GM12878 (cell line): ENCODE measurements around the gene GSPT1. TPM values are rescaled to one million over a fixed set of nuclear protein-coding genes. Genes with fewer than 3 reads are reported as not detected.

Source experiments
- ATAC-seq: fragments of 200-7000 bp; cut with Tn5 transposase; 3 replicates; pipeline ENCODE4 v1.9.1; 2020; ENCODE audit warnings: mild to moderate bottlenecking, moderate library complexity
- BruUV-seq: library from RNA; stranded (reverse); fragments of 400-500 nt; replicated peaks from 2 replicates; lab custom pipeline; 2021; lab: Mats Ljungman, UMichigan
- CTCF ChIA-PET: fragments of 300-600 bp; sonication (Branson Sonifier 250); formaldehyde crosslinking; extraction: SDS; loops from one replicate; lab custom pipeline; 2021; ENCODE audit warnings: inconsistent platforms; lab: Yijun Ruan, JAX
- POLR2A ChIA-PET: fragments of 350-600 bp; formaldehyde crosslinking; extraction: SDS; loops from one replicate; lab custom pipeline; 2021; ENCODE audit warnings: inconsistent platforms; lab: Charles Lee
- RAD21 ChIA-PET: fragments of 300-600 bp; sonication (Branson Sonifier 250); formaldehyde crosslinking; loops from one replicate; lab custom pipeline; 2023; ENCODE audit warnings: antibody characterized with exemption; ENCODE audit not compliant: unreplicated experiment; lab: Charles Lee
- SMC1A ChIA-PET: fragments of 300-600 bp; sonication (Branson Sonifier 250); formaldehyde crosslinking; loops from one replicate; lab custom pipeline; 2023; ENCODE audit not compliant: unreplicated experiment, uncharacterized antibody; lab: Charles Lee
- DNase-seq: peaks from one replicate; pipeline ENCODE4 v3.0.0-alpha.2; 2011; ENCODE audit warnings: low read depth, low spot score
- FAIRE-seq: peaks from 3 replicates; lab custom pipeline; 2011; peaks lifted over from hg19 to GRCh38; lab: Jason Lieb, UNC
- H2AFZ ChIP-seq: 2 replicates; pipeline ENCODE4 v1.6.0; 2011; ENCODE audit warnings: low read depth, low read length, control low read depth; ENCODE audit not compliant: control insufficient read depth
- H3K27ac ChIP-seq: 2 replicates; pipeline ENCODE4 v1.5.1; 2011; ENCODE audit warnings: control low read depth; ENCODE audit not compliant: control insufficient read depth, insufficient read depth
- H3K27me3 ChIP-seq, 2 experiments: replicated peaks in 1 of 2; 2 replicates each; pipeline versions ENCODE4 v1.6.0 to v1.6.1; 2011; ENCODE audit warnings: low read length in 1 of 2; ENCODE audit not compliant: control insufficient read depth in 2 of 2, insufficient read depth in 2 of 2
- H3K36me3 ChIP-seq, 2 experiments: 2 replicates each; pipeline ENCODE4 v1.5.1; 2011; ENCODE audit warnings: low read length in 1 of 2; ENCODE audit not compliant: control insufficient read depth in 2 of 2, insufficient read depth in 2 of 2
- H3K4me1 ChIP-seq: 2 replicates; pipeline ENCODE4 v1.6.1; 2011; ENCODE audit warnings: mild to moderate bottlenecking, low read length, moderate library complexity, mixed read lengths; ENCODE audit not compliant: control insufficient read depth, insufficient read depth
- H3K4me2 ChIP-seq: 2 replicates; pipeline ENCODE4 v1.6.0; 2011; ENCODE audit warnings: control low read depth; ENCODE audit not compliant: control insufficient read depth, insufficient read depth
- H3K4me3 ChIP-seq: fragments of 200-600 bp; sonication (generic); 2 replicates; pipeline ENCODE4 v1.5.1; 2016
- H3K79me2 ChIP-seq: 2 replicates; pipeline ENCODE4 v1.6.0; 2011; ENCODE audit warnings: low read length; ENCODE audit not compliant: control insufficient read depth, insufficient read depth
- H3K9ac ChIP-seq: 2 replicates; pipeline ENCODE4 v1.8.0; 2011; ENCODE audit warnings: low read length, control low read depth, mixed read lengths; ENCODE audit not compliant: control insufficient read depth, insufficient read depth
- H3K9me3 ChIP-seq: replicated peaks from 3 replicates; pipeline ENCODE4 v1.5.1; 2011; ENCODE audit warnings: mild to moderate bottlenecking, low read length; ENCODE audit not compliant: control insufficient read depth, insufficient read depth
- H4K20me1 ChIP-seq: 2 replicates; pipeline ENCODE4 v1.6.0; 2011; ENCODE audit not compliant: control insufficient read depth, insufficient read depth
- EP300 ChIP-seq, 2 experiments: fragments of 150-350 bp in 1 of 2; IDR thresholded peaks; 2 replicates each; pipeline ENCODE4 v1.6.1; 2011 to 2012; ENCODE audit warnings: low read depth in 2 of 2, low read length in 2 of 2, borderline replicate concordance in 1 of 2, improper control_type of control experiment in 1 of 2, inconsistent platforms in 1 of 2; ENCODE audit not compliant: control insufficient read depth in 1 of 2
- JUNB ChIP-seq: IDR thresholded peaks from 2 replicates; pipeline ENCODE4 v1.6.1; 2016; ENCODE audit warnings: antibody characterized with exemption, mild to moderate bottlenecking
- NRF1 ChIP-seq: conservative IDR thresholded peaks from 2 replicates; pipeline ENCODE4 v1.6.1; 2011; ENCODE audit warnings: mild to moderate bottlenecking, low read depth, low read length, improper control_type of control experiment
- TBL1XR1 ChIP-seq: IDR thresholded peaks from 2 replicates; pipeline ENCODE4 v1.6.1; 2012; ENCODE audit warnings: low read depth, low read length, improper control_type of control experiment
- WRNIP1 ChIP-seq: IDR thresholded peaks from 2 replicates; pipeline ENCODE4 v1.6.1; 2011; ENCODE audit warnings: low read depth, low read length, improper control_type of control experiment, borderline replicate concordance
- WGBS: methylation state at CpG from one replicate; pipeline ENCODE4 v1.1.6; 2016; ENCODE audit warnings: low lambda C conversion rate; ENCODE audit not compliant: insufficient replicate concordance, insufficient coverage; ENCODE audit errors: missing lambda C conversion rate; 5-methylcytosine and 5-hydroxymethylcytosine counted together
- in situ Hi-C: fragments of 300-500 bp; cut with MboI; formaldehyde crosslinking; loops from 9 replicates; pipeline ENCODE4 v1.14.3; 2018; ENCODE audit warnings: mixed read lengths
- intact Hi-C: fragments of 100-400 bp; cut with micrococcal nuclease; formaldehyde crosslinking; loops from one replicate; pipeline ENCODE4 v1.14.2; 2022; ENCODE audit not compliant: unreplicated experiment
- polyA plus RNA-seq, 11 experiments: library from polyadenylated mRNA; depleted of rRNA in 4 of 11; unstranded in 6 of 11; stranded (reverse) in 5 of 11; fragments of >200 nt; fragmentation: Nextera tagmentation in 4 of 11; fragmentation: Illumina TruSeq in 1 of 11; extraction: Ambion mirVana in 4 of 11; extraction: Trizol in 1 of 11; gene quantifications; 1 replicate in 1 of 11; 2 replicates in 10 of 11; pipeline versions ENCODE4 v1.2.1 to v1.2.3, GENCODE V29; 2011 to 2016; ENCODE audit warnings: inconsistent platforms in 2 of 11, missing spikeins in 2 of 11, low read depth in 1 of 11
- total RNA-seq, 4 experiments: library from RNA; depleted of rRNA in 3 of 4; stranded (reverse); fragments of >200 nt in 3 of 4; fragmentation: Illumina TruSeq in 1 of 4; extraction: Trizol in 1 of 4; gene quantifications; 2 replicates each; pipeline versions ENCODE4 v1.2.1 to v1.2.3, GENCODE V29; 2013 to 2021
- TF ChIP-seq, protein P1 (sequence below): fragments of 450-650 bp; IDR thresholded peaks from 2 replicates; pipeline ENCODE4 v1.6.1; 2017; ENCODE audit warnings: low read depth, mild to moderate bottlenecking, moderate library complexity
- TF ChIP-seq, protein P2 (sequence below): fragments of 450-650 bp; formaldehyde crosslinking; IDR thresholded peaks from 2 replicates; pipeline ENCODE4 v1.5.0; 2022; ENCODE audit warnings: mild to moderate bottlenecking, missing genetic modification characterization

Gene GSPT1
- total and polyA plus RNA-seq, 10 of the 15 experiments (the other 5 are each of a cell fraction or from before 2014, with no cell fraction given) = 46.7 to 181 (median 99.6) TPM

DNA sequence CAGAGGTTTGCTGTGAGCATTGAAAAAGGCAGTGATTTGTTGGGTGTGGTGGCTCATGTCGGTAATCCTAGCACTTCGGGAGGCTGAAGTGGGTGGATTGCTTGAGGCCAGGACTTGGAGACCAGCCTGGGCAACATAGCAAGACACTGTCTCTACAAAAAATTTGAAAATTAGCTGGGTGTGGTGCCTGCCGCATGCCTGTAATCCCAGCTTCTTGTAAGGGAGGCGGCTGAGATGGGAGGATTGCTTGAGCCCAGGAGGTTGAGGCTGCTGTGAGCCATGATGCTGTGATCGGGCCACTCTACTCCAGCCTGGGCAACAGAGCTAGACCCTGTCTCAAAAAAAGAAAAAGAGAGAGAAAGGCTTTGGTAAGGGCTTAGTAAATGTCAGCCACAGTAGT, 33.1 kb upstream of the GSPT1 start:
- in situ Hi-C loops (loop anchor here (5.0 kb wide), 1 partner anchor 118 kb away; no protein-coding TSS in a partner anchor), intact Hi-C loops (loop anchor here (1.0 kb wide), 2 partner anchors 29 to 119 kb away; no protein-coding TSS in a partner anchor)
- Histone ChIP-seq H3K36me3 (no peaks in the 10 kb centered on the region), H3K4me1 (peaks cover 9% of the 10 kb centered on the region), H3K79me2 (no peaks in the 10 kb centered on the region), H4K20me1 (no peaks in the 10 kb centered on the region), H3K4me3 (no peak overlapping the region), H3K9ac (no peak overlapping the region), H2AFZ (no peak overlapping the region), H3K27me3 (no peaks in the 10 kb centered on the region), H3K27ac (no peak overlapping the region), H3K9me3 (no peaks in the 10 kb centered on the region), H3K4me2 (no peak overlapping the region)
- no peak for TF ChIP-seq TBL1XR1
- RAD21 ChIA-PET = interaction anchor here (0.5 to 2.4 kb wide), 19 partner anchors 10 to 148 kb away, joined by 3 to 68 read pairs (median 4); partner anchors contain the start of genes RSL1D1 and TNFRSF17
- DNase-seq (no peak), FAIRE-seq (no peak), ATAC-seq (no peak)
- CTCF ChIA-PET = interaction anchor here (0.7 to 2.6 kb wide), 20 partner anchors 10 to 147 kb away, joined by 3 to 85 read pairs (median 6); partner anchors contain the start of gene TNFRSF17
- POLR2A ChIA-PET = interaction anchor here (0.6 to 1.3 kb wide), 8 partner anchors 10 to 119 kb away, joined by 3 to 6 read pairs (median 4); partner anchors contain the start of gene TNFRSF17
- BruUV-seq = no TSS peak
- SMC1A ChIA-PET = interaction anchor here (0.6 to 2.4 kb wide), 25 partner anchors 10 to 147 kb away, joined by 3 to 61 read pairs (median 4); partner anchors contain the start of genes GSPT1, SNX29 and TNFRSF17
- WGBS = 63% methylated on average over 5 of the region's 5 CpGs

DNA sequence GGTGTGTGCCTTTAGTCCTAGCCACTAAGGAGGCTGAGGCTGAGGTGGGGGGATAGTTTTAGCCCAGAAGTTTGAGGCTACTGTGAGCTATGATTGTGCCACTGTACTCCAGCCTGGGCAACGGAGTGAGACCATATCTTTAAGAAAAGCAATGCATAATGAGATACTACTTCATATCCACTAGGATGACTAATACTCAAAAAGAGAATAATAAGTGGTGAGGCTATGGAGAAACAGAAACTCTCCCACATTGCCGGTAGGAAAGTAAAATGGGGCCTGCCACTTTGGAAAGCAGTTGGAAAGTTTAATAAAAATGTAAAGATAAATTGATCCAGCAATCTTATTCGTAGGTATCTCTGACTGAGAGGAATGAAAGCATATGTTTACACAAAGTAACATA, 30.7 kb upstream of the GSPT1 start:
- FAIRE-seq (no peak), DNase-seq (no peak), ATAC-seq (no peak)
- Histone ChIP-seq H3K4me1 (peaks cover 9% of the 10 kb centered on the region), H3K4me3 (no peak overlapping the region), H2AFZ (no peak overlapping the region), H3K36me3 (no peaks in the 10 kb centered on the region), H3K9me3 (no peaks in the 10 kb centered on the region), H3K27me3 (no peaks in the 10 kb centered on the region), H3K4me2 (no peak overlapping the region), H3K9ac (no peak overlapping the region), H4K20me1 (no peaks in the 10 kb centered on the region), H3K79me2 (no peaks in the 10 kb centered on the region), H3K27ac (no peak overlapping the region)
- in situ Hi-C loops (loop anchor here (5.0 kb wide), 1 partner anchor 121 kb away; no protein-coding TSS in a partner anchor), intact Hi-C loops (no loop called here)
- 61% methylated on average over 3 of the region's 3 CpGs for WGBS
- SMC1A ChIA-PET = interaction anchor here (0.6 to 3.1 kb wide), 2 partner anchors 89 to 121 kb away, joined by 3 to 16 read pairs; no protein-coding TSS in a partner anchor
- CTCF ChIA-PET = interaction anchor here (0.6 to 3.7 kb wide), 5 partner anchors 12 to 149 kb away, joined by 3 to 23 read pairs (median 3); no protein-coding TSS in a partner anchor
- BruUV-seq = no TSS peak
- POLR2A ChIA-PET = interaction anchor here (0.7 kb wide), 1 partner anchor 279 kb away, joined by 4 read pairs; no protein-coding TSS in a partner anchor
- RAD21 ChIA-PET = interaction anchor here (0.6 to 2.8 kb wide), 3 partner anchors 22 to 122 kb away, joined by 3 to 13 read pairs (median 3); no protein-coding TSS in a partner anchor
- TF ChIP-seq WRNIP1 (no peak), EP300 (IDR thresholded peaks at IDR 0.05; ENCODE audit: borderline replicate concordance in 1 of 2, control insufficient read depth in 1 of 2, low read depth in 2 of 2, low read length in 2 of 2) (no peak), JUNB (no peak), NRF1 (no peak)
- TF ChIP-seq, protein P1, sequence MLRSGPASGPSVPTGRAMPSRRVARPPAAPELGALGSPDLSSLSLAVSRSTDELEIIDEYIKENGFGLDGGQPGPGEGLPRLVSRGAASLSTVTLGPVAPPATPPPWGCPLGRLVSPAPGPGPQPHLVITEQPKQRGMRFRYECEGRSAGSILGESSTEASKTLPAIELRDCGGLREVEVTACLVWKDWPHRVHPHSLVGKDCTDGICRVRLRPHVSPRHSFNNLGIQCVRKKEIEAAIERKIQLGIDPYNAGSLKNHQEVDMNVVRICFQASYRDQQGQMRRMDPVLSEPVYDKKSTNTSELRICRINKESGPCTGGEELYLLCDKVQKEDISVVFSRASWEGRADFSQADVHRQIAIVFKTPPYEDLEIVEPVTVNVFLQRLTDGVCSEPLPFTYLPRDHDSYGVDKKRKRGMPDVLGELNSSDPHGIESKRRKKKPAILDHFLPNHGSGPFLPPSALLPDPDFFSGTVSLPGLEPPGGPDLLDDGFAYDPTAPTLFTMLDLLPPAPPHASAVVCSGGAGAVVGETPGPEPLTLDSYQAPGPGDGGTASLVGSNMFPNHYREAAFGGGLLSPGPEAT = no peak
- TF ChIP-seq, protein P2, sequence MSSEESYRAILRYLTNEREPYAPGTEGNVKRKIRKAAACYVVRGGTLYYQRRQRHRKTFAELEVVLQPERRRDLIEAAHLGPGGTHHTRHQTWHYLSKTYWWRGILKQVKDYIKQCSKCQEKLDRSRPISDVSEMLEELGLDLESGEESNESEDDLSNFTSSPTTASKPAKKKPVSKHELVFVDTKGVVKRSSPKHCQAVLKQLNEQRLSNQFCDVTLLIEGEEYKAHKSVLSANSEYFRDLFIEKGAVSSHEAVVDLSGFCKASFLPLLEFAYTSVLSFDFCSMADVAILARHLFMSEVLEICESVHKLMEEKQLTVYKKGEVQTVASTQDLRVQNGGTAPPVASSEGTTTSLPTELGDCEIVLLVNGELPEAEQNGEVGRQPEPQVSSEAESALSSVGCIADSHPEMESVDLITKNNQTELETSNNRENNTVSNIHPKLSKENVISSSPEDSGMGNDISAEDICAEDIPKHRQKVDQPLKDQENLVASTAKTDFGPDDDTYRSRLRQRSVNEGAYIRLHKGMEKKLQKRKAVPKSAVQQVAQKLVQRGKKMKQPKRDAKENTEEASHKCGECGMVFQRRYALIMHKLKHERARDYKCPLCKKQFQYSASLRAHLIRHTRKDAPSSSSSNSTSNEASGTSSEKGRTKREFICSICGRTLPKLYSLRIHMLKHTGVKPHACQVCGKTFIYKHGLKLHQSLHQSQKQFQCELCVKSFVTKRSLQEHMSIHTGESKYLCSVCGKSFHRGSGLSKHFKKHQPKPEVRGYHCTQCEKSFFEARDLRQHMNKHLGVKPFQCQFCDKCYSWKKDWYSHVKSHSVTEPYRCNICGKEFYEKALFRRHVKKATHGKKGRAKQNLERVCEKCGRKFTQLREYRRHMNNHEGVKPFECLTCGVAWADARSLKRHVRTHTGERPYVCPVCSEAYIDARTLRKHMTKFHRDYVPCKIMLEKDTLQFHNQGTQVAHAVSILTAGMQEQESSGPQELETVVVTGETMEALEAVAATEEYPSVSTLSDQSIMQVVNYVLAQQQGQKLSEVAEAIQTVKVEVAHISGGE (CRISPR knock-in tag) = no peak
